ENCODE data around the gene LIMD2. TPM values are rescaled to one million over a fixed set of nuclear protein-coding genes. Genes with fewer than 3 reads are reported as not detected.

LIMD2 gene
- 176 TPM for polyA plus RNA-seq (2013)

- H3K4me1 ChIP-seq (ENCODE audit: control extremely low read depth in 1 of 4, control insufficient read depth in 4 of 4, insufficient read depth in 4 of 4, low read length in 3 of 4) = peaks cover 4 to 72% (median 58%) of the 10 kb centered on the region in 4 experiments
- CTCF ChIA-PET = interaction anchor here (1.4 kb wide), 1 partner anchor 17 kb away, joined by 4 read pairs; no protein-coding TSS in a partner anchor
- no peaks in the 10 kb centered on the region for H3K27me3 ChIP-seq (replicated peaks in 2 of 5; ENCODE audit: control insufficient read depth in 4 of 5, insufficient read depth in 5 of 5, low read length in 4 of 5)
- peak within 1 kb of the TSS; percentile 81 to 89 for H3K27ac ChIP-seq (ENCODE audit: insufficient read depth in 1 of 2, low read depth in 1 of 2, low read length in 2 of 2, poor library complexity in 1 of 2, severe bottlenecking in 2 of 2)
- POLR2A ChIA-PET = interaction anchor here (0.8 to 3.2 kb wide), 6 partner anchors 10 to 78 kb away, joined by 3 to 14 read pairs (median 6); partner anchors contain the start of genes CCDC47, DDX42, MAP3K3 and STRADA
- WGBS (ENCODE audit: insufficient coverage) = 0% methylated on average over 91 of the region's 133 CpGs
- no peaks in the 10 kb centered on the region for H3K9me3 ChIP-seq (ENCODE audit: control extremely low read depth in 1 of 5, control insufficient read depth in 4 of 5, insufficient read depth in 2 of 5, low read depth in 1 of 5, low read length in 4 of 5)
- peak within 1 kb of the TSS; percentile 64 to 88 (median 76) for H3K4me3 ChIP-seq (ENCODE audit: control insufficient read depth in 1 of 7, extremely low read depth in 1 of 7, insufficient read depth in 4 of 7, low read depth in 2 of 7, low read length in 6 of 7)
- peaks cover 3 to 51% (median 34%) of the 10 kb centered on the region in 4 experiments for H3K36me3 ChIP-seq (ENCODE audit: control insufficient read depth in 4 of 4, insufficient read depth in 4 of 4, low read length in 3 of 4)
- peak; percentile 55 to 87 (median 77) for DNase-seq
Measured at GRCh38 chr17:63699638-63700527, at the start of gene LIMD2. TSS of gene LIMD2 (minus strand) at chr17:63700125. CDS start at chr17:63699298, 827 bp downstream.

GRCh38 chr17:63741408-63742173, 41.7 kb upstream of the LIMD2 start, which contains the start of gene STRADA:
TSS of gene STRADA (minus strand) at chr17:63741799. CDS start at chr17:63728369, 13,430 bp downstream.
- peak; percentile 98 to 99 (median 99) for DNase-seq
- CTCF ChIA-PET = interaction anchor here (0.7 to 1.8 kb wide), 6 partner anchors 9 to 44 kb away, joined by 3 to 7 read pairs (median 4); no protein-coding TSS in a partner anchor
- no peaks in the 10 kb centered on the region for H3K9me3 ChIP-seq (ENCODE audit: control extremely low read depth in 1 of 5, control insufficient read depth in 4 of 5, insufficient read depth in 2 of 5, low read depth in 1 of 5, low read length in 4 of 5)
- H3K27ac ChIP-seq (ENCODE audit: insufficient read depth in 1 of 2, low read depth in 1 of 2, low read length in 2 of 2, poor library complexity in 1 of 2, severe bottlenecking in 2 of 2) = peak within 1 kb of the TSS; percentile 80 to 93
- H3K4me3 ChIP-seq (ENCODE audit: control insufficient read depth in 1 of 7, extremely low read depth in 1 of 7, insufficient read depth in 4 of 7, low read depth in 2 of 7, low read length in 6 of 7) = peak within 1 kb of the TSS; percentile 80 to 95 (median 87)
- POLR2A ChIA-PET = interaction anchor here (0.5 to 1.8 kb wide), 9 partner anchors 11 to 61 kb away, joined by 3 to 16 read pairs (median 3); partner anchors contain the start of genes CCDC47, DDX42 and LIMD2
- H3K27me3 ChIP-seq (replicated peaks in 2 of 5; ENCODE audit: control insufficient read depth in 4 of 5, insufficient read depth in 5 of 5, low read length in 4 of 5) = no peaks in the 10 kb centered on the region
- WGBS (ENCODE audit: insufficient coverage) = 0% methylated on average over 55 of the region's 61 CpGs
- peaks cover 5 to 19% (median 18%) of the 10 kb centered on the region in 4 experiments for H3K4me1 ChIP-seq (ENCODE audit: control extremely low read depth in 1 of 4, control insufficient read depth in 4 of 4, insufficient read depth in 4 of 4, low read length in 3 of 4)
- H3K36me3 ChIP-seq (ENCODE audit: control insufficient read depth in 4 of 4, insufficient read depth in 4 of 4, low read length in 3 of 4) = peaks cover 3 to 11% (median 7%) of the 10 kb centered on the region in 4 experiments

- peaks cover 3 to 8% (median 5%) of the 10 kb centered on the region in 4 experiments for H3K36me3 ChIP-seq (ENCODE audit: control insufficient read depth in 4 of 4, insufficient read depth in 4 of 4, low read length in 3 of 4)
- peak overlapping the region; percentile 80 to 93 for H3K27ac ChIP-seq (ENCODE audit: insufficient read depth in 1 of 2, low read depth in 1 of 2, low read length in 2 of 2, poor library complexity in 1 of 2, severe bottlenecking in 2 of 2)
- 0% methylated on average over 13 of the region's 14 CpGs for WGBS (ENCODE audit: insufficient coverage)
- DNase-seq = no peak
- peaks cover 5 to 19% (median 18%) of the 10 kb centered on the region in 4 experiments for H3K4me1 ChIP-seq (ENCODE audit: control extremely low read depth in 1 of 4, control insufficient read depth in 4 of 4, insufficient read depth in 4 of 4, low read length in 3 of 4)
- no peaks in the 10 kb centered on the region for H3K9me3 ChIP-seq (ENCODE audit: control extremely low read depth in 1 of 5, control insufficient read depth in 4 of 5, insufficient read depth in 2 of 5, low read depth in 1 of 5, low read length in 4 of 5)
- POLR2A ChIA-PET = interaction anchor here (1.0 to 1.8 kb wide), 2 partner anchors 24 to 41 kb away, joined by 3 to 6 read pairs; partner anchors contain the start of gene LIMD2
- CTCF ChIA-PET = interaction anchor here (1.5 kb wide), 1 partner anchor 9 kb away, joined by 5 read pairs; no protein-coding TSS in a partner anchor
- H3K27me3 ChIP-seq (replicated peaks in 2 of 5; ENCODE audit: control insufficient read depth in 4 of 5, insufficient read depth in 5 of 5, low read length in 4 of 5) = no peaks in the 10 kb centered on the region
- peak overlapping the region; percentile 80 to 95 (median 87) for H3K4me3 ChIP-seq (ENCODE audit: control insufficient read depth in 1 of 7, extremely low read depth in 1 of 7, insufficient read depth in 4 of 7, low read depth in 2 of 7, low read length in 6 of 7)
Measured at GRCh38 chr17:63741143-63741407, 41.1 kb upstream of the LIMD2 start.

GRCh38 chr17:63740464-63741142, 40.7 kb upstream of the LIMD2 start:
- Histone ChIP-seq H3K4me1 (ENCODE audit: control extremely low read depth in 1 of 4, control insufficient read depth in 4 of 4, insufficient read depth in 4 of 4, low read length in 3 of 4) (peaks cover 5 to 19% (median 18%) of the 10 kb centered on the region in 4 experiments), H3K27ac (ENCODE audit: insufficient read depth in 1 of 2, low read depth in 1 of 2, low read length in 2 of 2, poor library complexity in 1 of 2, severe bottlenecking in 2 of 2) (peak overlapping the region; percentile 80 to 93), H3K36me3 (ENCODE audit: control insufficient read depth in 4 of 4, insufficient read depth in 4 of 4, low read length in 3 of 4) (peaks cover under 1 to 3% (median 2%) of the 10 kb centered on the region in 4 experiments), H3K4me3 (ENCODE audit: control insufficient read depth in 1 of 7, extremely low read depth in 1 of 7, insufficient read depth in 4 of 7, low read depth in 2 of 7, low read length in 6 of 7) (peak overlapping the region; percentile 80 to 95 (median 87)), H3K27me3 (replicated peaks in 2 of 5; ENCODE audit: control insufficient read depth in 4 of 5, insufficient read depth in 5 of 5, low read length in 4 of 5) (no peaks in the 10 kb centered on the region), H3K9me3 (ENCODE audit: control extremely low read depth in 1 of 5, control insufficient read depth in 4 of 5, insufficient read depth in 2 of 5, low read depth in 1 of 5, low read length in 4 of 5) (no peaks in the 10 kb centered on the region)
- ChIA-PET POLR2A (interaction anchor here (0.6 to 1.8 kb wide), 3 partner anchors 24 to 46 kb away, joined by 3 to 6 read pairs (median 3); partner anchors contain the start of gene LIMD2), CTCF (interaction anchor here (0.9 to 1.5 kb wide), 2 partner anchors 9 to 10 kb away, joined by 5 read pairs; no protein-coding TSS in a partner anchor)
- WGBS (ENCODE audit: insufficient coverage) = 63% methylated on average over 2 of the region's 12 CpGs
- DNase-seq = peak in 2 of 3 donors; percentile 30 to 34

- POLR2A ChIA-PET = no interaction called here
- H3K36me3 ChIP-seq (ENCODE audit: control insufficient read depth in 4 of 4, insufficient read depth in 4 of 4, low read length in 3 of 4) = peaks cover 0 to 2% (median 0%) of the 10 kb centered on the region in 4 experiments
- H3K4me1 ChIP-seq (ENCODE audit: control extremely low read depth in 1 of 4, control insufficient read depth in 4 of 4, insufficient read depth in 4 of 4, low read length in 3 of 4) = peaks cover 3 to 13% (median 8%) of the 10 kb centered on the region in 4 experiments
- CTCF ChIA-PET = interaction anchor here (0.8 to 2.4 kb wide), 5 partner anchors 14 to 92 kb away, joined by 3 to 8 read pairs (median 4); no protein-coding TSS in a partner anchor
- no peaks in the 10 kb centered on the region for H3K9me3 ChIP-seq (ENCODE audit: control extremely low read depth in 1 of 5, control insufficient read depth in 4 of 5, insufficient read depth in 2 of 5, low read depth in 1 of 5, low read length in 4 of 5)
- 96% methylated on average over 7 of the region's 8 CpGs for WGBS (ENCODE audit: insufficient coverage)
- H3K27me3 ChIP-seq (replicated peaks in 2 of 5; ENCODE audit: control insufficient read depth in 4 of 5, insufficient read depth in 5 of 5, low read length in 4 of 5) = no peaks in the 10 kb centered on the region
- H3K27ac ChIP-seq (ENCODE audit: insufficient read depth in 1 of 2, low read depth in 1 of 2, low read length in 2 of 2, poor library complexity in 1 of 2, severe bottlenecking in 2 of 2) = no peak overlapping the region
- DNase-seq = no peak
- H3K4me3 ChIP-seq (ENCODE audit: control insufficient read depth in 1 of 7, extremely low read depth in 1 of 7, insufficient read depth in 4 of 7, low read depth in 2 of 7, low read length in 6 of 7) = no peak overlapping the region
Measured at GRCh38 chr17:63735691-63736090, 35.8 kb upstream of the LIMD2 start.

- Histone ChIP-seq H3K4me1 (ENCODE audit: control extremely low read depth in 1 of 4, control insufficient read depth in 4 of 4, insufficient read depth in 4 of 4, low read length in 3 of 4) (no peaks in the 10 kb centered on the region), H3K4me3 (ENCODE audit: control insufficient read depth in 1 of 7, extremely low read depth in 1 of 7, insufficient read depth in 4 of 7, low read depth in 2 of 7, low read length in 6 of 7) (no peak overlapping the region), H3K27ac (ENCODE audit: insufficient read depth in 1 of 2, low read depth in 1 of 2, low read length in 2 of 2, poor library complexity in 1 of 2, severe bottlenecking in 2 of 2) (no peak overlapping the region), H3K9me3 (ENCODE audit: control extremely low read depth in 1 of 5, control insufficient read depth in 4 of 5, insufficient read depth in 2 of 5, low read depth in 1 of 5, low read length in 4 of 5) (no peaks in the 10 kb centered on the region), H3K36me3 (ENCODE audit: control insufficient read depth in 4 of 4, insufficient read depth in 4 of 4, low read length in 3 of 4) (peaks cover 6 to 30% (median 18%) of the 10 kb centered on the region in 4 experiments), H3K27me3 (replicated peaks in 2 of 5; ENCODE audit: control insufficient read depth in 4 of 5, insufficient read depth in 5 of 5, low read length in 4 of 5) (no peaks in the 10 kb centered on the region)
- CTCF ChIA-PET = interaction anchor here (1.3 to 1.4 kb wide), 2 partner anchors 13 to 19 kb away, joined by 3 to 5 read pairs; no protein-coding TSS in a partner anchor
- POLR2A ChIA-PET = no interaction called here
- WGBS (ENCODE audit: insufficient coverage) = no CpG with 5 or more reads among the region's 2 CpGs
- no peak for DNase-seq
Measured at GRCh38 chr17:63722403-63722802, 22.5 kb upstream of the LIMD2 start.
